H9 (cell line): ENCODE results near the gene C10orf95. TPM values are rescaled to one million over a fixed set of nuclear protein-coding genes. Genes with fewer than 3 reads are reported as not detected.
A peak's percentile ranks its signal among the peaks of the same experiment; 100 is the strongest.

Experiments
- DNase-seq: peaks from one replicate; pipeline ENCODE4 v3.0.0-alpha.2; 2017
- H2AFZ ChIP-seq: one replicate; pipeline ENCODE4 v1.6.1; 2013; ENCODE audit warnings: mild to moderate bottlenecking, low read length, control low read depth, moderate library complexity
- H2AK5ac ChIP-seq: 2 replicates; pipeline ENCODE4 v1.6.1; 2013; ENCODE audit warnings: low read length, control low read depth, mixed read lengths; ENCODE audit not compliant: insufficient read length
- H2BK120ac ChIP-seq: one replicate; pipeline ENCODE4 v1.6.1; 2013; ENCODE audit warnings: low read depth, mild to moderate bottlenecking, low read length, control low read depth, inconsistent platforms; ENCODE audit not compliant: poor library complexity, severe bottlenecking
- H2BK12ac ChIP-seq: 2 replicates; pipeline ENCODE4 v1.6.1; 2013; ENCODE audit warnings: low read length, control low read depth, mixed read lengths, low read depth; ENCODE audit not compliant: insufficient read length
- H2BK15ac ChIP-seq: 2 replicates; pipeline ENCODE4 v1.6.1; 2013; ENCODE audit warnings: low read depth, low read length, control low read depth
- H2BK20ac ChIP-seq: one replicate; pipeline ENCODE4 v1.6.1; 2013; ENCODE audit warnings: low read depth, mild to moderate bottlenecking, low read length, control low read depth, inconsistent platforms; ENCODE audit not compliant: poor library complexity, severe bottlenecking
- H2BK5ac ChIP-seq: 2 replicates; pipeline ENCODE4 v1.6.1; 2013; ENCODE audit warnings: low read length, control low read depth, mixed read lengths; ENCODE audit not compliant: insufficient read length
- H3K14ac ChIP-seq: 2 replicates; pipeline ENCODE4 v1.6.1; 2013; ENCODE audit warnings: low read length, control low read depth; ENCODE audit not compliant: insufficient read depth
- H3K18ac ChIP-seq: 2 replicates; pipeline ENCODE4 v1.6.1; 2013; ENCODE audit warnings: low read depth, mild to moderate bottlenecking, mixed read lengths, low read length, control low read depth; ENCODE audit not compliant: insufficient read length
- H3K23ac ChIP-seq: 2 replicates; pipeline ENCODE4 v1.6.1; 2013; ENCODE audit warnings: low read length, control low read depth, mixed read lengths, low read depth; ENCODE audit not compliant: insufficient read length
- H3K23me2 ChIP-seq: 2 replicates; pipeline ENCODE4 v1.6.1; 2013; ENCODE audit warnings: low read depth, mild to moderate bottlenecking, mixed read lengths, low read length, control low read depth; ENCODE audit not compliant: insufficient read length, poor library complexity, severe bottlenecking
- H3K27ac ChIP-seq: 2 replicates; pipeline ENCODE4 v1.5.1; 2013; ENCODE audit warnings: low read length, control low read depth, mixed read lengths, low read depth; ENCODE audit not compliant: insufficient read length
- H3K27me3 ChIP-seq: 2 replicates; pipeline ENCODE4 v1.6.1; 2013; ENCODE audit warnings: low read length, control low read depth, inconsistent platforms; ENCODE audit not compliant: insufficient read depth
- H3K4ac ChIP-seq: 2 replicates; pipeline ENCODE4 v1.6.1; 2013; ENCODE audit warnings: low read depth, mild to moderate bottlenecking, control low read depth, inconsistent platforms, low read length, moderate library complexity
- H3K4me1 ChIP-seq: 2 replicates; pipeline ENCODE4 v1.6.1; 2013; ENCODE audit warnings: low read length, control low read depth, inconsistent platforms; ENCODE audit not compliant: insufficient read depth
- H3K4me2 ChIP-seq: 2 replicates; pipeline ENCODE4 v1.6.1; 2013; ENCODE audit warnings: low read length, control low read depth, mixed read lengths; ENCODE audit not compliant: insufficient read length, insufficient read depth
- H3K56ac ChIP-seq: 2 replicates; pipeline ENCODE4 v1.6.1; 2013; ENCODE audit warnings: low read depth, mild to moderate bottlenecking, mixed read lengths, low read length, control low read depth; ENCODE audit not compliant: insufficient read length
- H3K79me1 ChIP-seq: 2 replicates; pipeline ENCODE4 v1.6.1; 2013; ENCODE audit warnings: low read depth, mild to moderate bottlenecking, moderate library complexity, low read length, control low read depth, inconsistent platforms; ENCODE audit not compliant: insufficient read depth, poor library complexity, severe bottlenecking
- H3K79me2 ChIP-seq: 2 replicates; pipeline ENCODE4 v1.6.1; 2013; ENCODE audit warnings: low read length, control low read depth, inconsistent platforms; ENCODE audit not compliant: insufficient read depth
- H3K9ac ChIP-seq: 2 replicates; pipeline ENCODE4 v1.6.1; 2013; ENCODE audit warnings: low read length, control low read depth, mixed read lengths; ENCODE audit not compliant: insufficient read length; ENCODE audit errors: extremely low read depth
- H3K9me3 ChIP-seq: one replicate; pipeline ENCODE4 v1.6.1; 2013; ENCODE audit warnings: low read depth, low read length, inconsistent platforms; ENCODE audit not compliant: control insufficient read depth
- H3T11ph ChIP-seq: one replicate; pipeline ENCODE4 v1.6.1; 2013; ENCODE audit warnings: mild to moderate bottlenecking, low read length, control low read depth, inconsistent platforms
- H4K20me1 ChIP-seq: one replicate; pipeline ENCODE4 v1.6.1; 2013; ENCODE audit not compliant: control insufficient read depth, insufficient read length, insufficient read depth
- H4K5ac ChIP-seq: 2 replicates; pipeline ENCODE4 v1.6.1; 2013; ENCODE audit warnings: low read depth, mild to moderate bottlenecking, mixed read lengths, low read length, control low read depth; ENCODE audit not compliant: insufficient read length
- H4K8ac ChIP-seq: replicated peaks from 2 replicates; pipeline ENCODE4 v1.6.1; 2013; ENCODE audit warnings: low read length, control low read depth, mixed read lengths, low read depth; ENCODE audit not compliant: insufficient read length
- H4K91ac ChIP-seq: 2 replicates; pipeline ENCODE4 v1.6.1; 2013; ENCODE audit warnings: low read depth, mild to moderate bottlenecking, moderate library complexity, mixed read lengths, low read length, control low read depth; ENCODE audit not compliant: insufficient read length
- H3K27ac Mint-ChIP-seq, 3 experiments: 2 replicates in 2 of 3; 3 replicates in 1 of 3; pipeline ENCODE4 v1.8.0; 2020 to 2021; ENCODE audit warnings: mixed read lengths in 3 of 3, mild to moderate bottlenecking in 1 of 3, moderate library complexity in 1 of 3
- H3K27me3 Mint-ChIP-seq: 2 replicates; pipeline ENCODE4 v1.8.0; 2021; ENCODE audit warnings: low read depth, mild to moderate bottlenecking, moderate library complexity, mixed read lengths
- H3K36me3 Mint-ChIP-seq, 3 experiments: 2 replicates in 2 of 3; 3 replicates in 1 of 3; pipeline ENCODE4 v1.8.0; 2020 to 2021; ENCODE audit warnings: low read depth in 3 of 3, mixed read lengths in 3 of 3; ENCODE audit not compliant: insufficient read depth in 1 of 3
- H3K4me1 Mint-ChIP-seq, 2 experiments: 2 replicates each; pipeline ENCODE4 v1.8.0; 2020; ENCODE audit warnings: mixed read lengths in 2 of 2
- H3K4me3 Mint-ChIP-seq, 2 experiments: 2 replicates in 1 of 2; 3 replicates in 1 of 2; pipeline ENCODE4 v1.8.0; 2020 to 2021; ENCODE audit warnings: mild to moderate bottlenecking in 2 of 2, mixed read lengths in 2 of 2, moderate library complexity in 1 of 2
- H3K9me3 Mint-ChIP-seq, 2 experiments: 2 replicates in 1 of 2; 3 replicates in 1 of 2; pipeline ENCODE4 v1.8.0; 2020; ENCODE audit warnings: mild to moderate bottlenecking in 2 of 2, mixed read lengths in 2 of 2, moderate library complexity in 1 of 2
- WGBS: extraction: QIAGEN DNeasy Blood & Tissue Kit; methylation state at CpG from one replicate; pipeline ENCODE4 v1.1.7; 2013; ENCODE audit warnings: missing lambda C conversion rate, low lambda C conversion rate, mixed read lengths; ENCODE audit not compliant: insufficient read length; ENCODE audit errors: extremely low coverage; 5-methylcytosine and 5-hydroxymethylcytosine counted together
- total RNA-seq: library from RNA; stranded (reverse); gene quantifications from 2 replicates; pipeline ENCODE4 v1.2.1, GENCODE V29; 2021
- TF ChIP-seq, protein P1 (sequence below): fragments of 200-600 bp; sonication (generic); conservative IDR thresholded peaks from 3 replicates; pipeline ENCODE4 v1.8.0; 2021; ENCODE audit warnings: antibody characterized with exemption, mild to moderate bottlenecking

The C10orf95 gene
- total RNA-seq, 1 experiment from 2014 or later: not detected

DNA sequence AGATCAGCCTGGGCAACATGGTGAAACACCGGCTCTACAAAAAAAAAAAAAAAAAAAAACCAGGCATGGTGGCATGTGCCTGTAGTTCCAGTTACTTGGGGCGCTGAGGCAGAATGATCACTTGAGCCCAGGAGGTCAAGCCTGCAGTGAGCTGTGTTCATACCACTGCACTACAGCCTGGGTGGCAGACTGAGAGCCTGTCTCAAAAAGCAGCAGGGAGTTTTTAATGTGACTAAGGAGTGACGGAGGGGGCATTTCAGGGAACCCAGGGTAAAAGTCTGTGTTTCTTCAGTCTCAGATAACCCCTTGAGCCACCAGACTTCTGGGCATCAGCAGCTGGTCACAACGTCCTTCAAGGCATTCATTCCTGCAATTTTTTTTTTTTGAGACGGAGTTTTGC lies 2.2 kb upstream of the C10orf95 start:
- H4K91ac ChIP-seq: no peak overlapping the region
- WGBS: no CpG with 5 or more reads among the region's 5 CpGs
- H3K4me1 ChIP-seq: peaks cover 7% of the 10 kb centered on the region; the same call in 1 of the 2 replicates
- no peak overlapping the region for H3K23ac ChIP-seq
- Mint-ChIP-seq H3K36me3 (peaks cover 6 to 22% (median 7%) of the 10 kb centered on the region in 3 experiments), H3K9me3 (no peaks in the 10 kb centered on the region; a peak in 2 of 5 replicates), H3K4me3 (no peak overlapping the region), H3K27me3 (no peaks in the 10 kb centered on the region; the same call in 1 of the 2 replicates), H3K27ac (peak overlapping the region; percentile 83 to 98 (median 95); a peak in 2 of 7 replicates), H3K4me1 (peaks cover 47 to 60% of the 10 kb centered on the region in 2 experiments)
- H3K14ac ChIP-seq: no peak overlapping the region
- H3K4me2 ChIP-seq: no peak overlapping the region
- H3K23me2 ChIP-seq: peaks cover 11% of the 10 kb centered on the region
- no peaks in the 10 kb centered on the region for H4K20me1 ChIP-seq
- TF ChIP-seq, protein P1, sequence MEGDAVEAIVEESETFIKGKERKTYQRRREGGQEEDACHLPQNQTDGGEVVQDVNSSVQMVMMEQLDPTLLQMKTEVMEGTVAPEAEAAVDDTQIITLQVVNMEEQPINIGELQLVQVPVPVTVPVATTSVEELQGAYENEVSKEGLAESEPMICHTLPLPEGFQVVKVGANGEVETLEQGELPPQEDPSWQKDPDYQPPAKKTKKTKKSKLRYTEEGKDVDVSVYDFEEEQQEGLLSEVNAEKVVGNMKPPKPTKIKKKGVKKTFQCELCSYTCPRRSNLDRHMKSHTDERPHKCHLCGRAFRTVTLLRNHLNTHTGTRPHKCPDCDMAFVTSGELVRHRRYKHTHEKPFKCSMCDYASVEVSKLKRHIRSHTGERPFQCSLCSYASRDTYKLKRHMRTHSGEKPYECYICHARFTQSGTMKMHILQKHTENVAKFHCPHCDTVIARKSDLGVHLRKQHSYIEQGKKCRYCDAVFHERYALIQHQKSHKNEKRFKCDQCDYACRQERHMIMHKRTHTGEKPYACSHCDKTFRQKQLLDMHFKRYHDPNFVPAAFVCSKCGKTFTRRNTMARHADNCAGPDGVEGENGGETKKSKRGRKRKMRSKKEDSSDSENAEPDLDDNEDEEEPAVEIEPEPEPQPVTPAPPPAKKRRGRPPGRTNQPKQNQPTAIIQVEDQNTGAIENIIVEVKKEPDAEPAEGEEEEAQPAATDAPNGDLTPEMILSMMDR: no peak
- no peak overlapping the region for H3K18ac ChIP-seq
- no peak overlapping the region for H3K27ac ChIP-seq
- H4K8ac ChIP-seq: no peak overlapping the region
- no peak for DNase-seq
- H3K9me3 ChIP-seq: no peaks in the 10 kb centered on the region
- peaks cover 3% of the 10 kb centered on the region; the same call in 1 of the 2 replicates for H3K79me2 ChIP-seq
- no peak overlapping the region for H3K56ac ChIP-seq
- H2AK5ac ChIP-seq: no peak overlapping the region
- no peak overlapping the region for H2BK20ac ChIP-seq
- H3K79me1 ChIP-seq: peaks cover 3% of the 10 kb centered on the region
- H3K9ac ChIP-seq: no peak overlapping the region
- no peak overlapping the region for H2BK12ac ChIP-seq
- no peak overlapping the region for H3K4ac ChIP-seq
- H2BK5ac ChIP-seq: no peak overlapping the region
- no peak overlapping the region for H4K5ac ChIP-seq
- no peak overlapping the region for H3T11ph ChIP-seq
- 0 out of 2 replicates have a peak, but pooled peaks cover 2% of the 10 kb centered on the region for H3K27me3 ChIP-seq
- no peak overlapping the region for H2BK15ac ChIP-seq
- no peak overlapping the region for H2BK120ac ChIP-seq
- no peak overlapping the region for H2AFZ ChIP-seq
